ENCODE data around the gene MRPL42.
A peak's percentile ranks its signal among the peaks of the same experiment; 100 is the strongest.
"Not testable (repeated sequence)": the region's sequence is repeated elsewhere in the genome, so short reads cannot be mapped to it uniquely, and the experiment has no call there.

Gene MRPL42

GRCh38 chr12:93467351-93468007 lies at the start of gene MRPL42:
Gene MRPL42, plus strand, starts transcription at chr12:93467514. Its CDS starts 1,772 bp downstream, at chr12:93469286.
- H3K4me3 Mint-ChIP-seq, result peak within 1 kb of the TSS; percentile 99
- peak; percentile 94 for DNase-seq
- no peaks in the 10 kb centered on the region for H3K9me3 Mint-ChIP-seq
- peak; percentile 90 for ATAC-seq
- peaks cover 28% of the 10 kb centered on the region for H3K36me3 Mint-ChIP-seq (ENCODE audit: low read depth)
- H3K4me1 Mint-ChIP-seq, result peaks cover 31% of the 10 kb centered on the region
- H3K27ac Mint-ChIP-seq, result peak within 1 kb of the TSS; percentile 95
- H3K27me3 Mint-ChIP-seq, result no peaks in the 10 kb centered on the region

DNA sequence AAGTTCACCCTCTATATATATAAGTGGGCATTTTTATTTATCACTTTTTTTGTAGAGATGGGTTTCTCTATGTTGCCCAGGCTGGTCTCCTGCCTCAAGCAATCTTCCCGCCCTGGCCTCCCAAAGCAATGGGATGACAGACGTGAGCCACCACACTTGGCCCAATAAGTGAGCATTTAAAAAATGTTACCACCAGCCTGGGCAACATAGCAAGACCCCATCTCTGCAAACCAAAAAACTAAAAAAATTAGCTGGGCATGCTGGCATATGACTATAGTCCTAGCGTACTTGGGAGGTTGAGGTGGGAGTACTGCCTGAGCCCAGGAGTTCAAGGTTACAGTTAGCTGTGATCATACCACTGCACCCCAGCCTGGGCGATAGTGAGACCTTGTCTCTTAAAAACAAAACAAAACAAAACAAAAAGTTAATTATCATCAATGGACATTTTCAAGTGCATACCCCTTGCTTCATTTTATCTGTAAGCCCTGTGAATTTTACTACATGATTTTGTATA lies 49.3 kb upstream of the MRPL42 start:
- Mint-ChIP-seq H3K4me1 (peaks cover 90% of the 10 kb centered on the region), H3K9me3 (no peaks in the 10 kb centered on the region), H3K4me3 (no peak overlapping the region), H3K27me3 (no peaks in the 10 kb centered on the region), H3K36me3 (ENCODE audit: low read depth) (peaks cover 21% of the 10 kb centered on the region), H3K27ac (peak overlapping the region; percentile 41)
- DNase-seq (no peak), ATAC-seq (no peak)

- no peaks in the 10 kb centered on the region for H3K27me3 Mint-ChIP-seq
- H3K36me3 Mint-ChIP-seq (ENCODE audit: low read depth), result peaks cover 11% of the 10 kb centered on the region
- H3K4me1 Mint-ChIP-seq, result peaks cover 93% of the 10 kb centered on the region
- ATAC-seq (no peak), DNase-seq (no peak)
- H3K4me3 Mint-ChIP-seq, result no peak overlapping the region
- H3K9me3 Mint-ChIP-seq, result no peaks in the 10 kb centered on the region
- H3K27ac Mint-ChIP-seq, result no peak overlapping the region
These were observed 47.8 kb upstream of the MRPL42 start for GRCh38 chr12:93419388-93420034.

DNA sequence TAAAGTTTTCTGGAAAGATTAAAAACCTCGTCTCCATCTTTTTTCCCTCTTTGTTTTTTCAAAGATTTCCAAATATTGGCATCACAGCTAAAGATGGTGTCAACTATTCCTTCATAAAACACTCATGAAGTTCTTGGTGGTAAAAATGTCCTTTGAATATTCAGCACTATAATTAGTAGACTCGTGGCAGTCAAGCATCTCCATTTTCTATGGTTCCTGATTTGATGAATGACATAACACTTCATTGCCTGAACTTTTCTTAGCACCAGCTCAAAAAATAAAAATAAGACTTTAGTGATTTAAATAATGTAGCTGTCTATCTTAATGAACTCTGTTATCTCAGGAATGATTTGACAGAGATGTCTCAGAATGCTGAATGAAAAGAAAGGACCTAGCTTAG lies 45.3 kb upstream of the MRPL42 start:
- no peaks in the 10 kb centered on the region for H3K9me3 Mint-ChIP-seq
- H3K4me3 Mint-ChIP-seq, result no peak overlapping the region
- no peak for DNase-seq
- H3K36me3 Mint-ChIP-seq (ENCODE audit: low read depth), result peaks cover 6% of the 10 kb centered on the region
- H3K27ac Mint-ChIP-seq, result peak overlapping the region; percentile 48
- H3K27me3 Mint-ChIP-seq, result no peaks in the 10 kb centered on the region
- peaks cover 93% of the 10 kb centered on the region for H3K4me1 Mint-ChIP-seq
- no peak for ATAC-seq

GRCh38 chr12:93425736-93426411 lies 41.4 kb upstream of the MRPL42 start:
- no peaks in the 10 kb centered on the region for H3K9me3 Mint-ChIP-seq
- ATAC-seq (no peak), DNase-seq (no peak)
- no peak overlapping the region for H3K4me3 Mint-ChIP-seq
- H3K27ac Mint-ChIP-seq, result peak overlapping the region; percentile 51
- H3K36me3 Mint-ChIP-seq (ENCODE audit: low read depth), result peaks cover 14% of the 10 kb centered on the region
- H3K4me1 Mint-ChIP-seq, result peaks cover 93% of the 10 kb centered on the region
- no peaks in the 10 kb centered on the region for H3K27me3 Mint-ChIP-seq

DNA sequence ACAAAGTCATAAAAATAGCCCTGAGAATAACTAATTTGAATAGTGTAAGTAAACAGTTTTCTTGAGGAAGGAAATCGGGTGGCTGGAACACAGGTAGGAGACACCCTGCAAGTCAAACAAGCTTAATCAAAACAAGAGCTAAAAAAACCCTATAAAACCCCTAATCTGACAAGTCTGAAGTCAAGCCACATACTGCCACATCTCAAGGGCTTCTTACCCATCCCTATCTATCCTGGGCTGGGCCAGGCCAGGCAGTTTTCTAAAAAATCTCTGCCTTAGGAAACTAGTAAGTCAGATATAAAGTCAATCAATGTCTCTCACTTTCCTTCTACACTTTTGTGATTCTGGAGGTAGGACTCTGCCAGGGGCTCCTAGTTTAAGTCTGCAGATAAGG lies 40.9 kb upstream of the MRPL42 start:
- DNase-seq, result no peak
- H3K27me3 Mint-ChIP-seq, result no peaks in the 10 kb centered on the region
- H3K4me3 Mint-ChIP-seq, result no peak overlapping the region
- peaks cover 17% of the 10 kb centered on the region for H3K36me3 Mint-ChIP-seq (ENCODE audit: low read depth)
- H3K9me3 Mint-ChIP-seq, result no peaks in the 10 kb centered on the region
- H3K27ac Mint-ChIP-seq, result peak overlapping the region; percentile 51
- H3K4me1 Mint-ChIP-seq, result peaks cover 92% of the 10 kb centered on the region
- peak; percentile 37 for ATAC-seq

DNA sequence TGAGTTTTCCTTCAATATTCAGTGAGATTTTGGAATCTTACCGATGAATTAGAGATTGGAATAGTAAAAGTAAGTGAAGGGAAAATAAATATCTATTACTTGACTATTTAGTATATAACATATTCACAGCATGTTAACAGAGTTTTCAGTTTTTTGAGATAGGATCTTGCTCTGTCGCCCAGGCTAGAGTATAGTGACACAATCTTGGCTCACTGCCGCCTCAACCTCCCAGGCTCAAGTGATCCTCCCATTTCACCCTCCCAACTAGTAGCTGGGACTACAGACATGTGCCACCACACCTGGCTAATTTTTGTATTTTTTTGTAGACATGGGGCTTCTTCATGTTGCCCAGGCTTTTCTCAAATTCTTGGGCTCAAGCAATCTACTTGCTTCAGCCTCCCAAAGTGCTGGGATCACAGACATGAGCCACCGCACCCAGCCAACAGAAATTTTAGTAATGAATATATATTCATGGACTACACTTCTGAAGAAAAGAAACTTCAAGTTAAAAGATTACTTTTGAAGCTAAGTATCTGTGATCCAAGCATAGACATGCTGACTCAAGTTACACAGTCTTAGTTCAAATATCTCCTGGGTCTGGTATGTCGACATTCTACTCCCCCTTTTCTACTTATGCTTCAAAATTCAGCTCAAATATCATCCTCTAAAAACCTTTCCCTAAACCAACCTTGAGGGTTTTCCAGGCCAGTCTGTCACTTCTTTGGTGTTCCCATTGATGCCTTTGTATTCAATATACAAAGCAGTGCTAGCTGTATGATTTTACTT lies 39.3 kb upstream of the MRPL42 start:
- no peaks in the 10 kb centered on the region for H3K9me3 Mint-ChIP-seq
- ATAC-seq (no peak), DNase-seq (no peak)
- peaks cover 89% of the 10 kb centered on the region for H3K4me1 Mint-ChIP-seq
- H3K27me3 Mint-ChIP-seq, result no peaks in the 10 kb centered on the region
- H3K27ac Mint-ChIP-seq, result no peak overlapping the region
- no peak overlapping the region for H3K4me3 Mint-ChIP-seq
- peaks cover 18% of the 10 kb centered on the region for H3K36me3 Mint-ChIP-seq (ENCODE audit: low read depth)

- no peaks in the 10 kb centered on the region for H3K9me3 Mint-ChIP-seq
- H3K27ac Mint-ChIP-seq, result no peak overlapping the region
- ATAC-seq, result no peak
- no peak for DNase-seq
- no peaks in the 10 kb centered on the region for H3K27me3 Mint-ChIP-seq
- H3K36me3 Mint-ChIP-seq (ENCODE audit: low read depth), result peaks cover 21% of the 10 kb centered on the region
- H3K4me1 Mint-ChIP-seq, result peaks cover 89% of the 10 kb centered on the region
- no peak overlapping the region for H3K4me3 Mint-ChIP-seq
These were observed 37.9 kb upstream of the MRPL42 start for GRCh38 chr12:93429448-93429847.

DNA sequence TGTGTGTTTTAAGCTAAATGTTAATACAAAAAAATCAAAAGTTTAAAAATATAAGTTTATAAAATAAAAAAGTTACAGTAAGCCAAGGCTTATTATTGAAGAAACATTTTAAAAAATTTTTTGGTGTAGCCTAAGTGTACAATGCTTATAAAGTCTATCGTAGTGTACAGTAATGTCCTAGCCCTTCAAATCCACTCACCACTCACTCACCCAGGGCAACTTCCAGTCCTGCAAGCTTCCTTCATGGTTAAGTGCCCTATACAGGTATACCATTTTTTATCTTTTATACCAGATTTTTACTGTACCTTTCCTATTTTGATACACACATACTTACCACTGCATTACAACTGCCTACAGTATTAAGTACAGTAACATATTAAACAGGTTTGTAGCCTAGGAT lies 37.5 kb upstream of the MRPL42 start:
- Mint-ChIP-seq H3K4me1 (peaks cover 87% of the 10 kb centered on the region), H3K27ac (no peak overlapping the region), H3K4me3 (no peak overlapping the region)

GRCh38 chr12:93430280-93430679 lies 37.0 kb upstream of the MRPL42 start:
- ATAC-seq (no peak), DNase-seq (no peak)
- Mint-ChIP-seq H3K36me3 (ENCODE audit: low read depth) (peaks cover 21% of the 10 kb centered on the region), H3K27ac (no peak overlapping the region), H3K4me3 (no peak overlapping the region), H3K4me1 (peaks cover 87% of the 10 kb centered on the region), H3K27me3 (no peaks in the 10 kb centered on the region), H3K9me3 (no peaks in the 10 kb centered on the region)

More for the DNA sequence above, 37.5 kb upstream of the MRPL42 start:
- Mint-ChIP-seq H3K27me3 (no peaks in the 10 kb centered on the region), H3K36me3 (ENCODE audit: low read depth) (peaks cover 21% of the 10 kb centered on the region), H3K9me3 (no peaks in the 10 kb centered on the region)
- ATAC-seq (no peak), DNase-seq (no peak)

DNA sequence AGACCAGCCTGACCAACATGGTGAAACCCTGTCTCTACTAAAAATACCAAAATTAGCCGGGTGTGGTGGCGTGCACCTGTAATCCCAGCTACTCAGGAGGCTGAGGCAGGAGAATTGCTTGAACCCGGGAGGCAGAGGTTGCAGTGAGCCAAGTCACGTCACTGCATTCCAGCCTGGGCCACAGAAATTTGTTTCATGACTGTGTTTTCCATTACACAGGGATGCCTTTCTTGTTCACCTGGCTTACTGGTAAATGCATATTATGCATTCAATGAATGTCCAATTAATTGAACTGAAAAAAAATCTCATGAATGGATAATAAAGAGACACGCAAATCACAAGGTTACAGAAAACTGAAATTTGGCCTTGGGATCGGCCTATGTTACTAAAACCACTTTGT lies 35.3 kb upstream of the MRPL42 start:
- ATAC-seq, H3K9me3 Mint-ChIP-seq, DNase-seq, H3K27ac Mint-ChIP-seq, H3K27me3 Mint-ChIP-seq, H3K4me3 Mint-ChIP-seq: not testable (repeated sequence)
- Mint-ChIP-seq H3K4me1 (peaks cover 87% of the 10 kb centered on the region), H3K36me3 (ENCODE audit: low read depth) (peaks cover 21% of the 10 kb centered on the region)

GRCh38 chr12:93434256-93434865 lies 33.0 kb upstream of the MRPL42 start:
- no peak overlapping the region for H3K27ac Mint-ChIP-seq
- no peak overlapping the region for H3K4me3 Mint-ChIP-seq
- no peak for DNase-seq
- ATAC-seq, result no peak
- H3K4me1 Mint-ChIP-seq, result peaks cover 87% of the 10 kb centered on the region
- H3K27me3 Mint-ChIP-seq, result no peaks in the 10 kb centered on the region
- peaks cover 26% of the 10 kb centered on the region for H3K36me3 Mint-ChIP-seq (ENCODE audit: low read depth)
- no peaks in the 10 kb centered on the region for H3K9me3 Mint-ChIP-seq

DNA sequence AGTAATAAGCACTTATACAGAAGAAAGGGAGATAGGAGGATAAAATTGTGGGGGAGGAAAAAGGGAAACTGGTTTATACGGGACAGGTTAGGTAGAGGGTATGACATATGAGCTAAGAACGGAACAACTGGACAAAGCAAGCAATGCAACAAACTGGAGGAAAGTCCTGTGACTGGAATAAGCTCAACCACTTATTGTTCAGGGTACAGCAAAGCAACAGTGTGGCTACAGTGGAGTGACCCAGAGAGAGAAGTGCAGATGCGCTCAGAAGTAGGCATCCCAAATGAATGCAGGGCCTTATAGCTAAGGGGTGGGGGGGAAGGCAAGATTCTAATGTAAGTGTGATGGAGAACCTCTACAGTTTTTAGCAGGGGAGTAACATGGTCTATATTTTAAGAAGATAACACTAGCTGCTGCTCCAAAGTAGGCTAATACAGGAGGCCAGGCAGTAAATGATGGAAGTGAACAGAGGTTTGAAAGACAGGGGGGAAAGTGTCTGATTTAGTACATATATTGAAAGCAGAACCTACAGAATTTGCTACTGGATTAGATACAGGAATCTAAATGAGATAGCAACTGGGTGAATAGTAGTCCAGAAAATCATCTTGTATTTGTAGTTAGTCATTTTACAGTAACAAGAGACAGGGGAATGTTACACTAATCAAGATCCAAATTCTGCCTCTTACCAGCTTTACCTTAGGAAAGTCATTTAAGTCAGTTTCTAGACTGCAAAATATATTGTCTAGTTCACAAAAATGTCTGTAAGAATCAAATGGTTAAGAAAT lies 28.9 kb upstream of the MRPL42 start:
- Mint-ChIP-seq H3K27ac (peak overlapping the region; percentile 63), H3K36me3 (ENCODE audit: low read depth) (peaks cover 22% of the 10 kb centered on the region), H3K27me3 (no peaks in the 10 kb centered on the region), H3K4me3 (peak overlapping the region; percentile 89), H3K4me1 (peaks cover 82% of the 10 kb centered on the region), H3K9me3 (no peaks in the 10 kb centered on the region)
- ATAC-seq (no peak), DNase-seq (no peak)

Data from activated naive CD8-positive, alpha-beta T cell treated with anti-CD3 and anti-CD28 coated beads, Interleukin-2, amount 50 U/mL, for 24 hours (primary cell).